Measurements from ENCODE around the gene THEM4.

The THEM4 gene

DNA sequence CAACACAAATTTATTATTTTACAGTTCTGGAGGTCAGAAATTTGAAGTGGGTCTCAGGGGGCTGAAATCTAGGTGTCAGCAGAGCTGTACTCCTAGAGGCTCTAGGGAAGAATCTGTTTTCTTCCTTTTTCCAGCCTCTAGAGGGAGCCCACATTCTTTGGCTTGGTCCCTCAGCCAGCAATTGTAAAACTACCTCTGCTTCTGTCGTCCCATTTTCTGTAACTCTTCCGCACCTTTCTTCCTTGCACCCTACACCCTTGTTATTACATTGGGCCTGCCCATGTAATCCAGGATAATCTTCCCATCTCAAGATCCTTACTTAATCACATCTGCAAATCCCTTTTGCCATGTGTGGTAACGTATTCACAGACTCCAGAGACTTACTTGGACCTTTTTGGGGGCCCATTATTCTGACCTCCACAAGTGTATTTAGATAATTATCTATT, 24.8 kb upstream of the THEM4 start:
- no peak for DNase-seq (ENCODE audit: extremely low read depth, low read depth)
- TF ChIP-seq, protein P1, sequence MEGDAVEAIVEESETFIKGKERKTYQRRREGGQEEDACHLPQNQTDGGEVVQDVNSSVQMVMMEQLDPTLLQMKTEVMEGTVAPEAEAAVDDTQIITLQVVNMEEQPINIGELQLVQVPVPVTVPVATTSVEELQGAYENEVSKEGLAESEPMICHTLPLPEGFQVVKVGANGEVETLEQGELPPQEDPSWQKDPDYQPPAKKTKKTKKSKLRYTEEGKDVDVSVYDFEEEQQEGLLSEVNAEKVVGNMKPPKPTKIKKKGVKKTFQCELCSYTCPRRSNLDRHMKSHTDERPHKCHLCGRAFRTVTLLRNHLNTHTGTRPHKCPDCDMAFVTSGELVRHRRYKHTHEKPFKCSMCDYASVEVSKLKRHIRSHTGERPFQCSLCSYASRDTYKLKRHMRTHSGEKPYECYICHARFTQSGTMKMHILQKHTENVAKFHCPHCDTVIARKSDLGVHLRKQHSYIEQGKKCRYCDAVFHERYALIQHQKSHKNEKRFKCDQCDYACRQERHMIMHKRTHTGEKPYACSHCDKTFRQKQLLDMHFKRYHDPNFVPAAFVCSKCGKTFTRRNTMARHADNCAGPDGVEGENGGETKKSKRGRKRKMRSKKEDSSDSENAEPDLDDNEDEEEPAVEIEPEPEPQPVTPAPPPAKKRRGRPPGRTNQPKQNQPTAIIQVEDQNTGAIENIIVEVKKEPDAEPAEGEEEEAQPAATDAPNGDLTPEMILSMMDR (IDR thresholded peaks at IDR 0.05; ENCODE audit: low read depth, low read length, missing control alignments), result peak; percentile 85
- H3K4me3 ChIP-seq (replicated peaks; ENCODE audit: low read depth, low read length), result no peak overlapping the region

DNA sequence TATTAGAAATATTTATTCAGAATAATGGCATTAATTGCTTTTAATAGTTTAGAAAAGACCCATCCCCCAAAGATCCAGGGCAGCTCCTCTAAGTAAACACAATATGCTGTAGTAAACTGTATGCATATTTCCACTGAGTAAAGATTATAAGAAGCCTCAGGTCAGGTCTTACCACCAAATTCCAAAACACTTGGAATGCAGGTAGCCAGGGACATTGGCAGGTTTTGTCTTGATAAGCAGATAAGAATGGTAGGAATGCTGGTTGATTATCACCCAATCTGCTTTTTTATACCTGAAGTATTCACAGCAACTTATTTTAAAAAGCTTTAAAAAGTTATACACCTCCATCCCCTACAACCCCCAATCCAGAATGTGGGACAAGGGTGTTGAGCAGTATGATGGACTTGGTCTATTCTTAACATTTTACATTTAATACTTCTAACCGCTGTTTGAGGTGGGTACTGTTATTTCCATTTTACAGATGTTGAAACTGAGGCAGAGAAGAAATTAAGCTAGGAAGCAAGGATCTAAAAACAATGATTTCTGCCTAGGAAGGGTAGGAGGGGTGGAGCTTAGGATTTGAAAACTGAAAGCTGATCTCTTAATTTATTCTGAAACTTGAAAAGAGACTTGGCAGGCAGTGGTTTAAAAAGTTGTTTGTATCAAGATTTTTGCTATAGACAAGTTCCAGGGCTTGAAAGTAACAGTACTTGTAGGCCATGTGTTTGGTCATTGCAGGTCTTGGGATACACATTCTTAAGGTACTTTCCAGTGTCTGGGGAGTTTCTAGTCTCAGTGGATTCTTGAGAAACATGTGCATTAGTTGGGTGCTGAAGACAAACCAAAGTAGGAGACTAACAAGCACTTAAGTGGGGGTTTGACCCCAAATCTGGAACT, 15.6 kb upstream of the THEM4 start:
- H3K4me3 ChIP-seq (replicated peaks; ENCODE audit: low read depth, low read length), result no peak overlapping the region
- TF ChIP-seq, protein P1 (IDR thresholded peaks at IDR 0.05; ENCODE audit: low read depth, low read length, missing control alignments), result no peak
- no peak for DNase-seq (ENCODE audit: extremely low read depth, low read depth)

DNA sequence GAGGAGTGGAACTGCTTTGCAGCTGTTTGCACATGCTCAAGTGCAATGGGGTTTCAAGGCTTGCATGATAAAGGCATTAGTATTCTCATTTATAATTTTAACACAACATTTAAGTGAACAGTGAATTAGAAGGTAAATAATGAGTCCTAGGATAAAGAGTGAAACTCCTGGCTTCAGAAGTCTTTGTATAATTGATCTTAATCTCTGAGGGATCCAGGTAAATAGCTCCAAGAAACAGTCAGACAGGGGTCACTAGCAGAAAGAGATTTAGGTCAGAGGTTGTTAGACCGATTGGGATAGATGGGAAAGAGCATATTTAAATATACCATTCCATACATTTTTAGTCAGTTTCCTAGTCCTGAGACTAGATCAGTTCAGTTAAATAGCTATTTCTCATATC, 14.1 kb upstream of the THEM4 start:
- DNase-seq (ENCODE audit: extremely low read depth, low read depth), result no peak
- TF ChIP-seq, protein P1 (IDR thresholded peaks at IDR 0.05; ENCODE audit: low read depth, low read length, missing control alignments), result no peak
- H3K4me3 ChIP-seq (replicated peaks; ENCODE audit: low read depth, low read length), result no peak overlapping the region

DNA sequence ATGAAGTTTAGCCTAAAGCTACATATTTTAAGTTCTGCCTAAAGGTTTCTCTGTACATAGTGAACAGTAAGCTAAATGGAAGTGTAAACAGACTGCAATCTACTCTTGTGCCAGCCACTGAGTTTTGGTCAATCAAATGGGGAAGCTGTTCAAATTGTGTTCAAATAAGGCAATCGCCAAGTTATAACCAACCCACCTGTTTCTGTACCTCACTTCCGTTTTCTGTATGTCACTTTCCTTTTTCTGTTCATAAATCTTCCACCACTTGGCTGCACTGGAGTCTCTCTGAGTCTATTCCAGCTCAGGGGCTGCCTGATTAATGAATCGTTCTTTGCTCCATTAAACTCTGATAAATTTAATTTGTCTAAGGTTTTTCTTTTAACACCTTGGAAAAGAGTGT, 10.8 kb upstream of the THEM4 start:
- TF ChIP-seq, protein P1 (IDR thresholded peaks at IDR 0.05; ENCODE audit: low read depth, low read length, missing control alignments), result no peak
- no peak overlapping the region for H3K4me3 ChIP-seq (replicated peaks; ENCODE audit: low read depth, low read length)
- DNase-seq (ENCODE audit: extremely low read depth, low read depth), result no peak

DNA sequence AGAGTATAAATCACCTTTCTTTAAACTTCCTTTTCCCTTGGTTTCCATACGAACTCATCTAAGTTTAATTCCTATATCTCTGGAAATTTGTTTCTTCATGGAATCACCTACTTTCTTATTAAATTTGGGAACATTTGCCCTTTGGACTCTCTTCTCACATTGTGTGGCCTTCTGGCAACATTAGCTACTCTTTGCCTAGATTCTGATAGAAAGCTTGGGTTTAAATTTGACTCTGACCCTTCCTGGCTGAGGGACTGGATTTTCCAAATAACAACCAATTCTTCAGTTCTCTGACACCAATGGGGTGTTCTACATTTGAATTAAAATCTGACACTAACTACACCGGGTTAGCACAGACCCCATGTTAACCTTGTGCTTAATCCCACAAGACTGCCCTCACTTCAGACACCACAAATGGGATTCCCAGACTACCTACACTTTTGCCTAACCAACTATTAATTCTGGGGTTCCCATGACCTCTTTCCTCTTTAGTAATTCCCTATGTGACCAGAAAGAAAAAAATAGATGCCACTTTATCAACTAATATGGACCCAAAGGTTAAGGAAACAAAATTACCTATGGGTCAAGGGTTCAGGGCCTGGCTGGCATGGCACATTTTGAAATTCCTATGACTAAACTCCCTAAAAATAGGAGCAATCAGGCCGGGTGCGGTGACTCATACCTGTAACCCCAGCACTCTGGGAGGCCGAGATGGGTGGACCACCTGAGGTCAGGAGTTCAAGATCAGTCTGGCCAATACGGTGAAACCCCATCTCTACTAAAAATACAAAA, 9.7 kb upstream of the THEM4 start:
- TF ChIP-seq, protein P1 (IDR thresholded peaks at IDR 0.05; ENCODE audit: low read depth, low read length, missing control alignments), result no peak
- DNase-seq (ENCODE audit: extremely low read depth, low read depth), result no peak
- no peak overlapping the region for H3K4me3 ChIP-seq (replicated peaks; ENCODE audit: low read depth, low read length)

DNA sequence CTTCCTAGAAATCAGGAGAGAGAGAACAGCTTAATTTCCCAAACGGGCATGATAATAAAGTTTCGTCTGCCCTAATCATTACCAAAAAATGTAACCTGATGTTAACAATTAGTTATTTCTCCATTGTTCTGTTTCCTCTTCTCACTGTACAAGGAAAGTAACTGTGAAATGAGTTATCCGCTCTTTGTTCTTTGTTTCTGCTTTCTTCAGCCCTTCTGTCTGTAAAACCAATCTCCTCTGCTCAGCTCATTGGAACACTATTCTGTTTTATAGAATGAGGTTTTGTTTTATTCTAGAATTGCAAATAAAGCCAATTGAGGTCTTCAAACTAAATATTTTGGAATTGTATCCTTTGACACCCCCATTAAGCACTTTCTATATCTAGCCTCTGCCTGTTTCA, 8.8 kb upstream of the THEM4 start:
- DNase-seq (ENCODE audit: extremely low read depth, low read depth), result no peak
- no peak overlapping the region for H3K4me3 ChIP-seq (replicated peaks; ENCODE audit: low read depth, low read length)
- TF ChIP-seq, protein P1 (IDR thresholded peaks at IDR 0.05; ENCODE audit: low read depth, low read length, missing control alignments), result no peak

All from HFF-Myc (cell line).